ENCODE results near the gene GNAS-AS1. TPM values are rescaled to one million over a fixed set of nuclear protein-coding genes. Genes with fewer than 3 reads are reported as not detected.

GNAS-AS1 gene
- total and polyA plus RNA-seq, 2 experiments from 2014 or later: 12.3 to 15.0 TPM

GRCh38 chr20:58888521-58889333, 38.0 kb upstream of the GNAS-AS1 start (continued):
- TF ChIP-seq REST (IDR thresholded peaks at IDR 0.05; ENCODE audit: unreplicated experiment) (no peak), ZNF114 (CRISPR knock-in tag; IDR thresholded peaks at IDR 0.05) (no peak)

DNA sequence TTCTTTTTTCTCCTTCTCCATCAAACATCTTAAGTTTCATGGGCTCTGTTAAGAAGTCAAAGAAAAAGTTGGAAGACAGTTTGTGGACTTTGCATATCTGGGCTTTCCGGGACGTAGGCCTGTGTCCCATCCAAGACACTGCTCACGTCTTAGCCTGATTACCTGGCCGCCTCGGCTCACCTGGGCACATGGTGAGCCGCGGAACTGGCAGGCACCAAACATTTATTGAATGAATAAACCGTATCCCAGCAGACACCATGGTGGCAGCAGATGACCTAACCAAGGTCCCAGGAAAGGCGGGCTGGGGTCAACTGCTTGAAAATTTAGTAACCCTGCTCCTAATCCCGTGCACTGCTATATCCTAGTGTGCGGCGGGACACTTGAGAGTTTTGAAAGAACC, 37.4 kb upstream of the GNAS-AS1 start:
- H3K36me3 Mint-ChIP-seq (ENCODE audit: low read depth): peaks cover 52% of the 10 kb centered on the region
- peak overlapping the region; percentile 86 for H3K27ac Mint-ChIP-seq
- H4K20me1 ChIP-seq (replicated peaks; ENCODE audit: insufficient read depth): no peaks in the 10 kb centered on the region
- H3K4me1 Mint-ChIP-seq: peaks cover 33% of the 10 kb centered on the region
- ATAC-seq (no peak), DNase-seq (ENCODE audit: low spot score) (no peak)
- peaks cover 6% of the 10 kb centered on the region; the same call in 1 of the 2 replicates for H3F3A ChIP-seq (replicated peaks; ENCODE audit: low read depth)
- H3K9me2 ChIP-seq (ENCODE audit: insufficient read depth): 0 out of 2 replicates have a peak, but pooled peaks cover 5% of the 10 kb centered on the region
- peak overlapping the region; percentile 90 for H3K4me2 ChIP-seq
- peaks cover 15% of the 10 kb centered on the region for H3K27me3 Mint-ChIP-seq (ENCODE audit: insufficient read depth, low read depth, poor library complexity)
- H3K9me3 Mint-ChIP-seq: no peaks in the 10 kb centered on the region; the same call in 1 of the 3 replicates
- H3K36me3 ChIP-seq (ENCODE audit: insufficient read depth): no peaks in the 10 kb centered on the region
- H3K4me1 ChIP-seq (ENCODE audit: insufficient read depth): peaks cover 18% of the 10 kb centered on the region
- 0 out of 2 replicates have a peak overlapping the region, but pooled peaks have one; percentile 59 for H2AFZ ChIP-seq
- peak overlapping the region; percentile 83 for H3K4me3 ChIP-seq
- H3K27ac ChIP-seq (ENCODE audit: low read depth): peak overlapping the region; percentile 45; the same call in 1 of the 2 replicates
- peak overlapping the region; percentile 84 for H3K4me3 Mint-ChIP-seq
- H3K27me3 ChIP-seq (ENCODE audit: insufficient read depth): peaks cover 8% of the 10 kb centered on the region
- H3K79me2 ChIP-seq (replicated peaks; ENCODE audit: insufficient read depth): peaks cover 24% of the 10 kb centered on the region
- TF ChIP-seq ZNF331 (CRISPR knock-in tag; IDR thresholded peaks at IDR 0.05; ENCODE audit: low read depth) (no peak), EZH2phosphoT487 (IDR thresholded peaks at IDR 0.05; ENCODE audit: unreplicated experiment) (no peak), NANOG (IDR thresholded peaks at IDR 0.05; ENCODE audit: borderline replicate concordance) (no peak), JUNB (IDR thresholded peaks at IDR 0.05; ENCODE audit: unreplicated experiment) (no peak), POLR2AphosphoS5 (IDR thresholded peaks at IDR 0.05; ENCODE audit: low read depth) (no peak), ZNF462 (CRISPR knock-in tag; IDR thresholded peaks at IDR 0.05) (no peak)
- TF ChIP-seq, protein P1, sequence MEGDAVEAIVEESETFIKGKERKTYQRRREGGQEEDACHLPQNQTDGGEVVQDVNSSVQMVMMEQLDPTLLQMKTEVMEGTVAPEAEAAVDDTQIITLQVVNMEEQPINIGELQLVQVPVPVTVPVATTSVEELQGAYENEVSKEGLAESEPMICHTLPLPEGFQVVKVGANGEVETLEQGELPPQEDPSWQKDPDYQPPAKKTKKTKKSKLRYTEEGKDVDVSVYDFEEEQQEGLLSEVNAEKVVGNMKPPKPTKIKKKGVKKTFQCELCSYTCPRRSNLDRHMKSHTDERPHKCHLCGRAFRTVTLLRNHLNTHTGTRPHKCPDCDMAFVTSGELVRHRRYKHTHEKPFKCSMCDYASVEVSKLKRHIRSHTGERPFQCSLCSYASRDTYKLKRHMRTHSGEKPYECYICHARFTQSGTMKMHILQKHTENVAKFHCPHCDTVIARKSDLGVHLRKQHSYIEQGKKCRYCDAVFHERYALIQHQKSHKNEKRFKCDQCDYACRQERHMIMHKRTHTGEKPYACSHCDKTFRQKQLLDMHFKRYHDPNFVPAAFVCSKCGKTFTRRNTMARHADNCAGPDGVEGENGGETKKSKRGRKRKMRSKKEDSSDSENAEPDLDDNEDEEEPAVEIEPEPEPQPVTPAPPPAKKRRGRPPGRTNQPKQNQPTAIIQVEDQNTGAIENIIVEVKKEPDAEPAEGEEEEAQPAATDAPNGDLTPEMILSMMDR (conservative IDR thresholded peaks at IDR 0.05; ENCODE audit: low read depth in 2 of 2): no peak
